CD4-positive, alpha-beta T cell (primary cell): Measurements from ENCODE around the gene EVI5. TPM values are rescaled to one million over a fixed set of nuclear protein-coding genes. Genes with fewer than 3 reads are reported as not detected.

Source experiments
- ATAC-seq: fragments of 200-7000 bp; cut with Tn5 transposase; one replicate; pipeline ENCODE4 v1.10.0; 2022; ENCODE audit warnings: mild to moderate bottlenecking; ENCODE audit not compliant: poor library complexity
- CTCF ChIA-PET: fragments of 350-600 bp; sonication (Branson Sonifier 250); formaldehyde crosslinking; loops from one replicate; lab custom pipeline; 2021; ENCODE audit warnings: antibody characterized with exemption, inconsistent platforms; lab: Charles Lee
- POLR2A ChIA-PET: fragments of 350-600 bp; sonication (Branson Sonifier 250); formaldehyde crosslinking; loops from one replicate; lab custom pipeline; 2021; ENCODE audit warnings: antibody characterized with exemption, inconsistent platforms; lab: Charles Lee
- DNase-seq, 14 experiments: peaks; one replicate each; pipeline ENCODE4 v3.0.0-alpha.2; 2013 to 2020; ENCODE audit warnings: mixed read lengths in 2 of 14
- H3K27ac ChIP-seq, 2 donors: one replicate each; pipeline versions ENCODE4 v1.5.1 to v1.7.0; 2013; ENCODE audit warnings: low read length in 2 of 2, low read depth in 1 of 2, mild to moderate bottlenecking in 1 of 2
- H3K27me3 ChIP-seq, 2 experiments: 1 replicate in 1 of 2; 2 replicates in 1 of 2; pipeline versions ENCODE4 v1.6.1 to v1.7.0; 2013; ENCODE audit warnings: low read length in 2 of 2, control low read depth in 1 of 2, mild to moderate bottlenecking in 1 of 2, moderate library complexity in 1 of 2; ENCODE audit not compliant: insufficient read depth in 2 of 2, control insufficient read depth in 1 of 2
- H3K36me3 ChIP-seq: one replicate; pipeline ENCODE4 v1.6.1; 2013; ENCODE audit warnings: low read length, control low read depth; ENCODE audit not compliant: insufficient read depth
- H3K4me1 ChIP-seq: one replicate; pipeline ENCODE4 v1.6.1; 2013; ENCODE audit warnings: low read length, control low read depth; ENCODE audit not compliant: insufficient read depth
- H3K4me3 ChIP-seq: one replicate; pipeline ENCODE4 v1.5.1; 2013; ENCODE audit warnings: mild to moderate bottlenecking, low read length, moderate library complexity
- H3K9me3 ChIP-seq, 2 experiments: 1 replicate in 1 of 2; 2 replicates in 1 of 2; pipeline versions ENCODE4 v1.6.1 to v1.7.0; 2013; ENCODE audit warnings: low read length in 2 of 2, mild to moderate bottlenecking in 2 of 2, control low read depth in 1 of 2, moderate library complexity in 1 of 2; ENCODE audit not compliant: control insufficient read depth in 1 of 2, insufficient read depth in 1 of 2
- H3K27ac Mint-ChIP-seq: one replicate; pipeline ENCODE4 v1.8.0; 2020; ENCODE audit warnings: mixed read lengths
- H3K27me3 Mint-ChIP-seq: one replicate; pipeline ENCODE4 v1.8.0; 2021; ENCODE audit warnings: mixed read lengths
- H3K36me3 Mint-ChIP-seq: one replicate; pipeline ENCODE4 v1.8.0; 2021; ENCODE audit warnings: low read depth, mixed read lengths
- H3K4me1 Mint-ChIP-seq: one replicate; pipeline ENCODE4 v1.8.0; 2021; ENCODE audit warnings: low read depth, mixed read lengths
- H3K4me3 Mint-ChIP-seq: one replicate; pipeline ENCODE4 v1.8.0; 2020; ENCODE audit warnings: mild to moderate bottlenecking, mixed read lengths
- H3K9me3 Mint-ChIP-seq: one replicate; pipeline ENCODE4 v1.8.0; 2020; ENCODE audit warnings: mixed read lengths
- CTCF ChIP-seq: fragments of 200-600 bp; IDR thresholded peaks from one replicate; pipeline ENCODE4 v1.8.0; 2022; ENCODE audit warnings: antibody characterized with exemption, mild to moderate bottlenecking
- intact Hi-C, 2 experiments: fragments of 100-400 bp; cut with DNase I in 1 of 2; cut with micrococcal nuclease in 1 of 2; formaldehyde crosslinking; loops; one replicate each; pipeline versions ENCODE4 v1.15.1 to v1.9.0; 2023 to 2025; cut with DNase I, micrococcal nuclease
- total RNA-seq, 174 experiments: library from RNA in 2 of 174; stranded (reverse) in 2 of 174; gene quantifications; one replicate each; pipeline ENCODE4 v1.2.3 and lab custom pipeline; 2021 to 2026

EVI5 gene
- total RNA-seq, 2 experiments from 2014 or later: 1.8 to 2.0 TPM

GRCh38 chr1:92503043-92503925 lies 281.6 kb downstream of the EVI5 start:
- Mint-ChIP-seq H3K27me3 (no peaks in the 10 kb centered on the region), H3K9me3 (no peaks in the 10 kb centered on the region), H3K36me3 (no peaks in the 10 kb centered on the region), H3K4me1 (peaks cover 24% of the 10 kb centered on the region), H3K4me3 (no peak overlapping the region), H3K27ac (no peak overlapping the region)
- DNase-seq: no peak
- intact Hi-C loops: no loop called here
- Histone ChIP-seq H3K4me1 (peaks cover 5% of the 10 kb centered on the region), H3K27ac (no peak overlapping the region), H3K9me3 (no peaks in the 10 kb centered on the region), H3K36me3 (no peaks in the 10 kb centered on the region), H3K4me3 (no peak overlapping the region), H3K27me3 (no peaks in the 10 kb centered on the region)
- no peak for ATAC-seq
- ChIA-PET CTCF (interaction anchor here (0.6 kb wide), 1 partner anchor 63 kb away, joined by 3 read pairs; no protein-coding TSS in a partner anchor), POLR2A (interaction anchor here (1.1 kb wide), 1 partner anchor 34 kb away, joined by 3 read pairs; no protein-coding TSS in a partner anchor)
- TF ChIP-seq CTCF: no peak

DNA sequence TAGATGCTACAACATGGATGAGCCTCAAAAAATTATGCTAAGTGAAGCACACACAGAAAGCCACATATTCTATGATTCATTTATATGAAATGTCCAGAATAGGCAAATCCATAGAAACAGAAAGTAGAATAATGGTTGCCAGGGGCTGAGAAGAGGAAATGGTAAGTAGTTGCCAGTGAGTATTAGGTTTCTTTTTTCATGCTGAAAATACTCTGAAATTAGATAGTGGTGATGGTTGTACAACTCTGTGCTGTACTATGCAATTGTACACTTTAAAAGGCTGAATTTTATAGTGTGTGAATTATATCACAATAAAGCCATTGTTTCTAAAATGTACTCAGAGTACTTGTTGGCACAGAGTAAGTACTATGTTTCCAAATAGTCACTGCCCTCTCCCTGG lies 282.7 kb downstream of the EVI5 start:
- Mint-ChIP-seq H3K4me1 (peaks cover 24% of the 10 kb centered on the region), H3K27ac (no peak overlapping the region)

DNA sequence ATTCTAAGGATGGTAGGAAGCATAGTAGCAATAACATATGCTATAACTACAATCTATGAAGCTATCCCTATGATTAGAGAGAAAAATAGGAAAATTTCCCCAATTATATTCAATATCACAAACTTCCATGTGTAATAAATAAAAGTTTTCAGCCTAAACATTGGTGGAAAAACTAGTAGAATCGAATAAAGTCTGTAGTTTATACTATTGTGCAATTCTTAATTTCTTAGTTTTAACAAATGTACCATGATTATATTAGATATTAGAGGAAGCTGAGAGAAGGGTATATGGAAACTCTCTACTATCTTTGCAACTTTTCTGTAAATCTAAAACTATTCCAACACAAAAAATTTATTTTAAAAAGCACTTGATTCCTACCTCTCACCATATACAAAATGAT lies 284.4 kb downstream of the EVI5 start:
- no peak for TF ChIP-seq CTCF
- Mint-ChIP-seq H3K9me3 (no peaks in the 10 kb centered on the region), H3K27ac (no peak overlapping the region), H3K4me1 (peaks cover 28% of the 10 kb centered on the region), H3K27me3 (no peaks in the 10 kb centered on the region), H3K36me3 (no peaks in the 10 kb centered on the region), H3K4me3 (no peak overlapping the region)
- Histone ChIP-seq H3K36me3 (no peaks in the 10 kb centered on the region), H3K27me3 (no peaks in the 10 kb centered on the region), H3K4me3 (no peak overlapping the region), H3K9me3 (no peaks in the 10 kb centered on the region), H3K27ac (no peak overlapping the region), H3K4me1 (peaks cover 5% of the 10 kb centered on the region)
- CTCF ChIA-PET: no interaction called here
- intact Hi-C loops: no loop called here
- DNase-seq (no peak), ATAC-seq (no peak)
- POLR2A ChIA-PET: interaction anchor here (2.0 kb wide), 1 partner anchor 15 kb away, joined by 5 read pairs; no protein-coding TSS in a partner anchor

More for the DNA sequence above, 282.7 kb downstream of the EVI5 start:
- intact Hi-C loops: no loop called here
- H3K27me3 ChIP-seq: no peaks in the 10 kb centered on the region
- H3K9me3 Mint-ChIP-seq: no peaks in the 10 kb centered on the region
- TF ChIP-seq CTCF: no peak
- H3K4me3 Mint-ChIP-seq: no peak overlapping the region
- no peaks in the 10 kb centered on the region for H3K9me3 ChIP-seq
- H3K4me3 ChIP-seq: no peak overlapping the region
- DNase-seq: no peak
- H3K27me3 Mint-ChIP-seq: no peaks in the 10 kb centered on the region
- peaks cover 5% of the 10 kb centered on the region for H3K4me1 ChIP-seq
- ChIA-PET POLR2A (no interaction called here), CTCF (no interaction called here)
- H3K36me3 Mint-ChIP-seq: no peaks in the 10 kb centered on the region
- ATAC-seq: no peak
- no peaks in the 10 kb centered on the region for H3K36me3 ChIP-seq
- H3K27ac ChIP-seq: no peak overlapping the region
